GM21576 (cell line): ENCODE measurements around the gene IMMP2L.

Experiments
- ATAC-seq: cut with Tn5 transposase; IDR thresholded peaks from one replicate; pipeline ENCODE4 v1.9.1; 2021; ENCODE audit warnings: mild to moderate bottlenecking, moderate library complexity; ENCODE audit not compliant: unreplicated experiment

IMMP2L gene

GRCh38 chr7:111018960-111019736, 543.1 kb downstream of the IMMP2L start:
- ATAC-seq = no peak

- no peak for ATAC-seq
Observed at GRCh38 chr7:111018447-111018846, 543.8 kb downstream of the IMMP2L start.

- ATAC-seq = no peak
Observed at GRCh38 chr7:111014079-111014478, 548.2 kb downstream of the IMMP2L start.

DNA sequence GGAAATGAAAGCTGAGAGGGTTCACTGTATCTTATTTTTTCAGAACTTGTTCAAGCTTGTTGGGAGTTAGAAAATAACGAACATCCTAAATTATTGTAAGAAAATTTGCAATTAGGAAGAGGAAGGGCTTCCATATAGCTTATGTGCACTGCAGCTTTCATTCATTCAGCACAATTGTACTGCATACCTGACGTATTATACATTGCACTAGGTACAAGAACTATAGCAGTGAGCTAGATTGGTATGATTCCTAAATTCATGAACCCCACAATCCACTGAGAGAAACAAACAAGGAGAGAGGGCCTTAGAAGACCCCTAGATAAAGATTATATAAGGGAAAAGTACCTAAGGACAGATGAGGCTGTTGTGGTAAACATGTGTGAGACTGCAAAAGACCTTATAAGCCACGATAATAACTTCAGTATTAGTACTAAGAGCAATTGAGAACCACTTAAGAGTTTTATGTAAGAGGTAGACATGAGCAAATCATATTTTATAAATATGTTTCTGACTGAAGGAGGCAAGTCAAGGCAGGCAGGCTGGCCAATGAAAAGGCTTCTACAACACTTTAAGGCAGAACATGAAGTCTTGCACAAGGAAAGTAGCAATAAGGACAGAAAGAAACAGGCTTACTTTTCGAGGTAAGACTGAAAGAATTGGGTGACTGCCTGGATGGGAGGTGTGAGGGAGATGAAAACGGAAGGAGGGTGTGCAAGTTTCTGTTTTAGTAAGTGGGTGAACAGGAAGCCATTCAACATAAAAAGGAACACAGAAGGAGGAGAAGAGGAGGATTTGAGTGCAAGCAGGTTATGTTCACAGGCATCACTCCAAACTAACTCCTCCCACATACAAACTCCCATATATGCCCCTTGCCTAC, 549.3 kb downstream of the IMMP2L start:
- peak; percentile 98 for ATAC-seq

GRCh38 chr7:111012149-111012548, 550.1 kb downstream of the IMMP2L start:
- ATAC-seq = no peak

DNA sequence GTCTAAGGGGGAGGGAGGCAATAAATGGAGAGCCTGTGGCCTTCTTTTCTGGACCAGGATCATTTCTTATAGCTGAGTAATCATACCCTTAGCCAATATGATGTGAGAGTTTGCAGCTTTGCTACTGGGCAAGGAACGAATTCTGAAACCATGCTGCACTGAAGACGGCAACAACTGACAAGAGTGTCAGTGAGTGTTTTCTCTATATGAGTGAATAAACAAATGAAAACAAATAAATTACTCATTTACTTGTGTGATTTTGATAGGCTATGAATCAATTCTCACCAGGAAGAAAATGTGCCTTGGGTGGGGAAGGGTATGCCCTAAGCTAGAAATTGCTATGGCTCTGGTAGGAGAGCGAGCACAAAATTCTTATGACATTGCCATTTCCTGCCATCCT, 550.8 kb downstream of the IMMP2L start:
- ATAC-seq = no peak

GRCh38 chr7:111010798-111011197, 551.5 kb downstream of the IMMP2L start:
- ATAC-seq = no peak

- no peak for ATAC-seq
Observed at GRCh38 chr7:111009526-111010040, 552.7 kb downstream of the IMMP2L start.

GRCh38 chr7:111006691-111007090, 555.6 kb downstream of the IMMP2L start:
- no peak for ATAC-seq

GRCh38 chr7:111006040-111006439, 556.3 kb downstream of the IMMP2L start:
- ATAC-seq = no peak

- ATAC-seq = no peak
Observed at GRCh38 chr7:111005445-111005844, 556.8 kb downstream of the IMMP2L start.

GRCh38 chr7:111004310-111004901, 557.9 kb downstream of the IMMP2L start:
- no peak for ATAC-seq

DNA sequence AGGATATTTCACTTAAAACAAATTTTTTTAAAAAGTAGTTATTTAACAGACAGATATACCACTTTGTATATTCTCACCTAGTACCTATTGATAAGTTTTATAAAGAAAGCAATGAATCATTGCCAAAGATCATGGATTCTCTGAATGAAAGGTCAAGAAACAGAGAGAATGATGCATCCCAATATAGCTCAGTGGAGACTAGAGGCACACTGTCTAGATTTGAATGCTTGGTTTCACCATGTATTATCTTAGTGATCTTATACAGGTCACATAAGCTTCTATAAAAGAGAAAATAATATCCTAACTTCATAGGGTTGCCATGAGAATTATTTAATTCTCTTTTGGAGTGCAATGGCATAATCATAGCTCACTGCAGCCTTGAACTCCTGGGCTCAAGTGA, 558.4 kb downstream of the IMMP2L start:
- no peak for ATAC-seq

- ATAC-seq = no peak
Observed at GRCh38 chr7:110994028-110994967, 568.0 kb downstream of the IMMP2L start.

DNA sequence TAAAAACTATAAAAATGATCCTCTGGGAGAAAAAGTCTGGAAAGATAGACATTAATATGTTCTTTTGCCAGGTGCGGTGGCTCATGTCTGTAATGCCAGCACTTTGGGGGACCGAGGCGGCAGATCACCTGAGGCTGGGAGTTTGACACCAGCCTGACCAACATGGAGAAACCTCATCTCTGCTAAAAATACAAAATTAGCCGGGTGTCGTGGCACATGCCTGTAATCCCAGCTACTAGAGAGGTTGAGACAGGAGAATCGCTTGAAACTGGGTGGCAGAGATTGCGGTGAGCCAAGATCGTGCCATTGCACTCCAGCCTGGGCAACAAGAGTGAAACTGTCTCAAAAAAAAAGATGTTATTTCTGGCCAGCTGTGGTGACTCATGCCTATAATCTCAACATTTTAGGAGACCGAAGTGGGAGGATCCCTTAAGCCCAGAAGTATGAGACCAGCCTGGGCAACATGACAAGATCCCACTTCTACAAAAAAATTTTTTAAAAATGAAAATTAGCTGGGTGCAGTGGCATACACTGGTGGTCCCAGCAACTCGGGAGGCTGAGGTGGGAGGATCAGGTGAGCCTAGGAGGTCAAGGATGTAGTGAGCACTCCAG, 573.3 kb downstream of the IMMP2L start:
- no peak for ATAC-seq

DNA sequence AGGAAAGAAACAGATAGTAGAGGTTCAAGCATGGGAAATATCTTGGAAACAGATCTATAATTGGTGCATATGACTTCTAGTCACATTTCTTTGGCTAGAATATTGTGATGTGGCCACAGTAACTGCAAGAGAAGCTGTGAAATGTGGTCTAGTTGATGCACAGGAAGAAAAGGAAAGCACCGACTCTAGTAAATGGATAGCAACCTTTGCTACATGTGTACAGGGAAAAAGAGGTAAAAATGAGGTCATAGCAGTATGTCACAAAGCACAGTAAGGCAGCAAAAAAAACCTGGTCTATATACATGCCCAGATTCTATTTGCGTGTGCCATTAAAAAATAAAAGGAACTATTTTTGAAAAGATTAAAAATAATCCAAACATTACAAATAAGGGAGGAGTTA, 573.9 kb downstream of the IMMP2L start:
- ATAC-seq = no peak

GRCh38 chr7:110987127-110987693, 575.1 kb downstream of the IMMP2L start:
- no peak for ATAC-seq

- ATAC-seq = no peak
Observed at GRCh38 chr7:110983822-110984456, 578.4 kb downstream of the IMMP2L start.

DNA sequence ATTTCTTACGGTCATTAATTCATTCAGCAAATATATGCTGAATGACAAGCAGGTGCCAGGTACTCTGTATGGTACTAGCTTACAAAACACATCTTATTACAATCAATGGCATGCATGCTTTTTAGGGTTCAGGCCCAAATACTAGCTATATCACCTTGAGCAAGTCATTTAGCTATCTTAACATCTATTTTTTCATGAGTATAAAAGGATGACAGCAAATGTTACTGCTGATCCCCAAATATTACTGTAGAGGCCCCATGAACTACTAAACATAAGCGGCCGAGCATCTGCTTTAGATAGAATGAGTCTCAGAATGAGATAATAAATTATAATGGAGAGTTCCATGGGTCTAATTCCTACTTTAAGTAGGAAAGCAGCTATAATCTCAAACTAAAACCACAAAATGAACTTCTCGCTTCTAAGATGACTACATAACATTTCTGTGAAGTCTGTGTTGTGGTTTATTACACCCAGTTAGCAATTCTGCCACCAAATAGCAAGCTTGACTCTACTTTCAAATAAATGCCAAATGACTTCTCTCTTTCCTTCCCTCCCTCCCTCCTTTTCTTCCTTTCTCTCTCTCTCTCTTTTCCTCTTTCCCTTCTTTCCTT, 585.1 kb downstream of the IMMP2L start:
- no peak for ATAC-seq
